Measurements from ENCODE around the gene RERE.

GRCh38 chr1:8816831-8817411 lies 519 bp downstream of the RERE start:
- TF ChIP-seq POLR2AphosphoS5 (IDR thresholded peaks at IDR 0.05; ENCODE audit: low read depth, low read length) (no peak), CTCF (IDR thresholded peaks at IDR 0.05) (no peak), REST (IDR thresholded peaks at IDR 0.05; ENCODE audit: insufficient read depth in 1 of 2, low read depth in 2 of 2, low read length in 1 of 2) (no peak), SIN3A (IDR thresholded peaks at IDR 0.05; ENCODE audit: borderline replicate concordance, insufficient read depth, low read depth, low read length) (no peak), TCF7L2 (IDR thresholded peaks at IDR 0.05; ENCODE audit: low read depth, low read length) (no peak)

All from Panc1 (cell line).